ENCODE data around the gene UBLCP1.
"Not testable (repeated sequence)": the region's sequence is repeated elsewhere in the genome, so short reads cannot be mapped to it uniquely, and the experiment has no call there.

DNA sequence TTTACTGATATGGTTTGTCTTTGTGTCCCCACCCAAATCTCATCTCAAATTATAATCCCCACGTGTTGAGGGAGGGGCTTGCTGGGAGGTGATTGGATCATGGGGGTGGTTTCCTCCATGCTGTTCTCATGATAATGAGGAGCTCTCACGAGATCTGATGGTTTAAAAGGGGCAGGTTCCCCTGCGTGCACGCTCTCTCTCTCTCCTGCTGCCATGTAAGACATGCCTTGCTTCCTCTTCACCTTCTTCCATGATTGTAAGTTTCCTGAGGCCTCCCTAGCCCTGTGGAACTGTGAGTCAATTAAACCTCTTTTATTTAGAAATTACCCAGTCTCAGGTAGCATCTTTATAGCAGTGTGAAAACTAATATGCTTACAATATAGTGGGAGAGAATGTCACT, 2.9 kb upstream of the UBLCP1 start:
- TF ChIP-seq POLR2A (IDR thresholded peaks at IDR 0.05) = not testable (repeated sequence)
- TF ChIP-seq, protein P1, sequence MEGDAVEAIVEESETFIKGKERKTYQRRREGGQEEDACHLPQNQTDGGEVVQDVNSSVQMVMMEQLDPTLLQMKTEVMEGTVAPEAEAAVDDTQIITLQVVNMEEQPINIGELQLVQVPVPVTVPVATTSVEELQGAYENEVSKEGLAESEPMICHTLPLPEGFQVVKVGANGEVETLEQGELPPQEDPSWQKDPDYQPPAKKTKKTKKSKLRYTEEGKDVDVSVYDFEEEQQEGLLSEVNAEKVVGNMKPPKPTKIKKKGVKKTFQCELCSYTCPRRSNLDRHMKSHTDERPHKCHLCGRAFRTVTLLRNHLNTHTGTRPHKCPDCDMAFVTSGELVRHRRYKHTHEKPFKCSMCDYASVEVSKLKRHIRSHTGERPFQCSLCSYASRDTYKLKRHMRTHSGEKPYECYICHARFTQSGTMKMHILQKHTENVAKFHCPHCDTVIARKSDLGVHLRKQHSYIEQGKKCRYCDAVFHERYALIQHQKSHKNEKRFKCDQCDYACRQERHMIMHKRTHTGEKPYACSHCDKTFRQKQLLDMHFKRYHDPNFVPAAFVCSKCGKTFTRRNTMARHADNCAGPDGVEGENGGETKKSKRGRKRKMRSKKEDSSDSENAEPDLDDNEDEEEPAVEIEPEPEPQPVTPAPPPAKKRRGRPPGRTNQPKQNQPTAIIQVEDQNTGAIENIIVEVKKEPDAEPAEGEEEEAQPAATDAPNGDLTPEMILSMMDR (IDR thresholded peaks at IDR 0.05) = not testable (repeated sequence)
